Prostate gland (tissue), 2 donors: ENCODE measurements around the gene PPP2R1A.

Experiments
- POLR2A ChIP-seq: fragments of 450-650 bp; IDR thresholded peaks from one replicate; pipeline ENCODE4 v1.6.1; 2016; ENCODE audit warnings: antibody characterized with exemption, mild to moderate bottlenecking
- POLR2AphosphoS5 ChIP-seq: sonication (generic); formaldehyde crosslinking; IDR thresholded peaks from one replicate; pipeline ENCODE4 v1.6.1; 2017; ENCODE audit warnings: antibody characterized with exemption
- TF ChIP-seq, protein P1 (sequence below), 4 experiments: fragments of 200-600 bp in 2 of 4; fragments of 450-650 bp in 2 of 4; sonication (generic) in 2 of 4; IDR thresholded peaks; 1 replicate in 3 of 4; 2 replicates in 1 of 4; pipeline ENCODE4 v1.5.1; 2016 to 2019; ENCODE audit warnings: antibody characterized with exemption in 4 of 4, mild to moderate bottlenecking in 2 of 4, moderate library complexity in 2 of 4

DNA sequence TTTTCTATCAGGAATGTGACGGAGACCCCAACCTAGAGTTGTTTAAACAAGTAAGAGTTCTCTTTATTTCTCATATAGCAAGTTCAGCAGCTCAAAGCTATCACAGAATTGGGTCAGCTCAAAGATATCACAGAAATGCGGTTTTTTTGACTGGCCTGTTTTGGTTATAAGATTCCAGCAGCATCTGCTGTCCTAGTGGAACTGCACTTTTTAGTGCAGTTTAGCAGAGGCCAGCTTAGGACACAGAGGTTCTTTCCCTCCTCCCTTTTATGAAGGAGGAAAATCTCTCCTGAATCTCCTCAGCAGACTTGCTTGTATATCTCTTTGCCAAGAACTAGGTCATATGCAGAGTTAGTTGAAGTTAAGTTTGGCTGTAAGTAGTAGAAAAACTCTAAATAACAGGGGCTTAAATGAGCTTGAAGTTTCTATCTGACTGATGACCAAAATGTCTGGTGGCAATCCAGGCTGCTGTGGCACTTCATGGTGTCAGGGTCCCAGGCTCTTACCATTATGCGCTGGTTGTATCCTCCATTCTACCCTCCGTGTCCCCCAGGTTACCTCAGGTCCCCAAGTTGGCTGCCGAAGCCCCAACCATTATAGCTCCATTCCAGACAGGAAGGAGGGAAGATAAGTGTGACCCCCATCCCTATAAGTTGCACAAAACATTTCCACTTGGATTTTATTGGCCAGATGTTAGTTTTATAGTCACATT lies 6.6 kb downstream of the PPP2R1A start:
- TF ChIP-seq, protein P1, sequence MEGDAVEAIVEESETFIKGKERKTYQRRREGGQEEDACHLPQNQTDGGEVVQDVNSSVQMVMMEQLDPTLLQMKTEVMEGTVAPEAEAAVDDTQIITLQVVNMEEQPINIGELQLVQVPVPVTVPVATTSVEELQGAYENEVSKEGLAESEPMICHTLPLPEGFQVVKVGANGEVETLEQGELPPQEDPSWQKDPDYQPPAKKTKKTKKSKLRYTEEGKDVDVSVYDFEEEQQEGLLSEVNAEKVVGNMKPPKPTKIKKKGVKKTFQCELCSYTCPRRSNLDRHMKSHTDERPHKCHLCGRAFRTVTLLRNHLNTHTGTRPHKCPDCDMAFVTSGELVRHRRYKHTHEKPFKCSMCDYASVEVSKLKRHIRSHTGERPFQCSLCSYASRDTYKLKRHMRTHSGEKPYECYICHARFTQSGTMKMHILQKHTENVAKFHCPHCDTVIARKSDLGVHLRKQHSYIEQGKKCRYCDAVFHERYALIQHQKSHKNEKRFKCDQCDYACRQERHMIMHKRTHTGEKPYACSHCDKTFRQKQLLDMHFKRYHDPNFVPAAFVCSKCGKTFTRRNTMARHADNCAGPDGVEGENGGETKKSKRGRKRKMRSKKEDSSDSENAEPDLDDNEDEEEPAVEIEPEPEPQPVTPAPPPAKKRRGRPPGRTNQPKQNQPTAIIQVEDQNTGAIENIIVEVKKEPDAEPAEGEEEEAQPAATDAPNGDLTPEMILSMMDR (IDR thresholded peaks at IDR 0.05): no peak
- TF ChIP-seq POLR2A (no peak), POLR2AphosphoS5 (no peak)
